Measurements from ENCODE around the gene ZNRF3.

- no peak for TF ChIP-seq CTCF (IDR thresholded peaks at IDR 0.05)
- no peak for TF ChIP-seq POLR2A (IDR thresholded peaks at IDR 0.05; ENCODE audit: low read depth)
- TF ChIP-seq POLR2AphosphoS5 (IDR thresholded peaks at IDR 0.05): no peak
- TF ChIP-seq EP300 (IDR thresholded peaks at IDR 0.05): no peak
Measured at GRCh38 chr22:28902490-28902889, 19.1 kb downstream of the ZNRF3 start.
